GM12864 (cell line): ENCODE measurements around the gene ZNF287.

Experiments used
- DNase-seq: peaks from one replicate; pipeline ENCODE4 v3.0.0-alpha.2; 2011; ENCODE audit warnings: low read depth
- H3K4me3 ChIP-seq: 2 replicates; pipeline ENCODE4 v1.5.1; 2011; ENCODE audit warnings: mild to moderate bottlenecking, low read depth, low read length, control low read depth
- CTCF ChIP-seq: IDR thresholded peaks from 2 replicates; pipeline ENCODE4 v1.5.1; 2011; ENCODE audit warnings: low read depth, mild to moderate bottlenecking, moderate library complexity, low read length, control low read depth, inconsistent platforms; ENCODE audit errors: missing control alignments

ZNF287 gene

GRCh38 chr17:16504984-16505383 is 64.0 kb downstream of the ZNF287 start:
- no peak overlapping the region for H3K4me3 ChIP-seq
- TF ChIP-seq CTCF, result no peak
- DNase-seq, result no peak
